ENCODE data around the gene XIAP.

Gene XIAP

GRCh38 chrX:123851079-123851478 is 8.8 kb upstream of the XIAP start:
- no peaks in the 10 kb centered on the region for H3K36me3 ChIP-seq (ENCODE audit: insufficient read depth, insufficient read length, low read length)
- no peak for DNase-seq (ENCODE audit: low read depth, low spot score)
- H3K27me3 ChIP-seq (ENCODE audit: insufficient read depth, insufficient read length), result no peaks in the 10 kb centered on the region
- H3K9ac ChIP-seq (ENCODE audit: insufficient read length, low read depth), result no peak overlapping the region
- no peak overlapping the region for H3K4me3 ChIP-seq (ENCODE audit: insufficient read length, low read depth)
- H3K9me3 ChIP-seq (ENCODE audit: insufficient read depth, low read length), result no peaks in the 10 kb centered on the region
- no peak for TF ChIP-seq ZNF274 (IDR thresholded peaks at IDR 0.05; ENCODE audit: low read depth, low read length)
- no peak for TF ChIP-seq YY1 (IDR thresholded peaks at IDR 0.05; ENCODE audit: insufficient read depth, insufficient read length)
- no peak for TF ChIP-seq SUZ12 (IDR thresholded peaks at IDR 0.05; ENCODE audit: extremely low read depth, insufficient read depth, insufficient read length)
- H3K4me1 ChIP-seq (ENCODE audit: insufficient read depth, insufficient read length), result no peaks in the 10 kb centered on the region

- Histone ChIP-seq H3K27me3 (ENCODE audit: insufficient read depth, insufficient read length) (no peaks in the 10 kb centered on the region), H3K36me3 (ENCODE audit: insufficient read depth, insufficient read length, low read length) (no peaks in the 10 kb centered on the region), H3K9ac (ENCODE audit: insufficient read length, low read depth) (no peak overlapping the region), H3K4me1 (ENCODE audit: insufficient read depth, insufficient read length) (no peaks in the 10 kb centered on the region), H3K9me3 (ENCODE audit: insufficient read depth, low read length) (no peaks in the 10 kb centered on the region), H3K4me3 (ENCODE audit: insufficient read length, low read depth) (no peak overlapping the region)
- TF ChIP-seq ZNF274 (IDR thresholded peaks at IDR 0.05; ENCODE audit: low read depth, low read length) (no peak), YY1 (IDR thresholded peaks at IDR 0.05; ENCODE audit: insufficient read depth, insufficient read length) (no peak), SUZ12 (IDR thresholded peaks at IDR 0.05; ENCODE audit: extremely low read depth, insufficient read depth, insufficient read length) (no peak)
- no peak for DNase-seq (ENCODE audit: low read depth, low spot score)
Observed at GRCh38 chrX:123854329-123854728, 5.5 kb upstream of the XIAP start.

GRCh38 chrX:123859409-123859845 is 426 bp upstream of the XIAP start:
- H3K27me3 ChIP-seq (ENCODE audit: insufficient read depth, insufficient read length), result no peaks in the 10 kb centered on the region
- no peak overlapping the region for H3K4me3 ChIP-seq (ENCODE audit: insufficient read length, low read depth)
- H3K36me3 ChIP-seq (ENCODE audit: insufficient read depth, insufficient read length, low read length), result no peaks in the 10 kb centered on the region
- no peaks in the 10 kb centered on the region for H3K9me3 ChIP-seq (ENCODE audit: insufficient read depth, low read length)
- TF ChIP-seq SUZ12 (IDR thresholded peaks at IDR 0.05; ENCODE audit: extremely low read depth, insufficient read depth, insufficient read length), result no peak
- TF ChIP-seq YY1 (IDR thresholded peaks at IDR 0.05; ENCODE audit: insufficient read depth, insufficient read length), result no peak
- TF ChIP-seq ZNF274 (IDR thresholded peaks at IDR 0.05; ENCODE audit: low read depth, low read length), result no peak
- peak; percentile 46 for DNase-seq (ENCODE audit: low read depth, low spot score)
- H3K4me1 ChIP-seq (ENCODE audit: insufficient read depth, insufficient read length), result no peaks in the 10 kb centered on the region
- H3K9ac ChIP-seq (ENCODE audit: insufficient read length, low read depth), result no peak overlapping the region

- no peaks in the 10 kb centered on the region for H3K4me1 ChIP-seq (ENCODE audit: insufficient read depth, insufficient read length)
- peak overlapping the region; percentile 70 for H3K9ac ChIP-seq (ENCODE audit: insufficient read length, low read depth)
- TF ChIP-seq SUZ12 (IDR thresholded peaks at IDR 0.05; ENCODE audit: extremely low read depth, insufficient read depth, insufficient read length) (no peak), ZNF274 (IDR thresholded peaks at IDR 0.05; ENCODE audit: low read depth, low read length) (no peak), YY1 (IDR thresholded peaks at IDR 0.05; ENCODE audit: insufficient read depth, insufficient read length) (no peak)
- no peaks in the 10 kb centered on the region for H3K9me3 ChIP-seq (ENCODE audit: insufficient read depth, low read length)
- DNase-seq (ENCODE audit: low read depth, low spot score), result no peak
- H3K4me3 ChIP-seq (ENCODE audit: insufficient read length, low read depth), result peak overlapping the region; percentile 45
- H3K36me3 ChIP-seq (ENCODE audit: insufficient read depth, insufficient read length, low read length), result no peaks in the 10 kb centered on the region
- H3K27me3 ChIP-seq (ENCODE audit: insufficient read depth, insufficient read length), result no peaks in the 10 kb centered on the region
Observed at GRCh38 chrX:123860983-123861382, 1.1 kb downstream of the XIAP start.

GRCh38 chrX:123869488-123869887 is 9.6 kb downstream of the XIAP start:
- Histone ChIP-seq H3K4me3 (ENCODE audit: insufficient read length, low read depth) (no peak overlapping the region), H3K27me3 (ENCODE audit: insufficient read depth, insufficient read length) (no peaks in the 10 kb centered on the region), H3K9ac (ENCODE audit: insufficient read length, low read depth) (no peak overlapping the region), H3K36me3 (ENCODE audit: insufficient read depth, insufficient read length, low read length) (no peaks in the 10 kb centered on the region), H3K4me1 (ENCODE audit: insufficient read depth, insufficient read length) (no peaks in the 10 kb centered on the region), H3K9me3 (ENCODE audit: insufficient read depth, low read length) (no peaks in the 10 kb centered on the region)
- no peak for DNase-seq (ENCODE audit: low read depth, low spot score)
- no peak for TF ChIP-seq YY1 (IDR thresholded peaks at IDR 0.05; ENCODE audit: insufficient read depth, insufficient read length)
- TF ChIP-seq ZNF274 (IDR thresholded peaks at IDR 0.05; ENCODE audit: low read depth, low read length), result no peak
- no peak for TF ChIP-seq SUZ12 (IDR thresholded peaks at IDR 0.05; ENCODE audit: extremely low read depth, insufficient read depth, insufficient read length)

- no peaks in the 10 kb centered on the region for H3K36me3 ChIP-seq (ENCODE audit: insufficient read depth, insufficient read length, low read length)
- no peaks in the 10 kb centered on the region for H3K9me3 ChIP-seq (ENCODE audit: insufficient read depth, low read length)
- no peaks in the 10 kb centered on the region for H3K27me3 ChIP-seq (ENCODE audit: insufficient read depth, insufficient read length)
- H3K9ac ChIP-seq (ENCODE audit: insufficient read length, low read depth), result no peak overlapping the region
- H3K4me3 ChIP-seq (ENCODE audit: insufficient read length, low read depth), result no peak overlapping the region
- H3K4me1 ChIP-seq (ENCODE audit: insufficient read depth, insufficient read length), result no peaks in the 10 kb centered on the region
- no peak for DNase-seq (ENCODE audit: low read depth, low spot score)
- no peak for TF ChIP-seq ZNF274 (IDR thresholded peaks at IDR 0.05; ENCODE audit: low read depth, low read length)
- no peak for TF ChIP-seq SUZ12 (IDR thresholded peaks at IDR 0.05; ENCODE audit: extremely low read depth, insufficient read depth, insufficient read length)
- TF ChIP-seq YY1 (IDR thresholded peaks at IDR 0.05; ENCODE audit: insufficient read depth, insufficient read length), result no peak
Observed at GRCh38 chrX:123871309-123871708, 11.5 kb downstream of the XIAP start.

- H3K9ac ChIP-seq (ENCODE audit: insufficient read length, low read depth), result no peak overlapping the region
- H3K9me3 ChIP-seq (ENCODE audit: insufficient read depth, low read length), result no peaks in the 10 kb centered on the region
- no peak overlapping the region for H3K4me3 ChIP-seq (ENCODE audit: insufficient read length, low read depth)
- no peaks in the 10 kb centered on the region for H3K27me3 ChIP-seq (ENCODE audit: insufficient read depth, insufficient read length)
- H3K36me3 ChIP-seq (ENCODE audit: insufficient read depth, insufficient read length, low read length), result no peaks in the 10 kb centered on the region
- DNase-seq (ENCODE audit: low read depth, low spot score), result no peak
- no peaks in the 10 kb centered on the region for H3K4me1 ChIP-seq (ENCODE audit: insufficient read depth, insufficient read length)
- no peak for TF ChIP-seq YY1 (IDR thresholded peaks at IDR 0.05; ENCODE audit: insufficient read depth, insufficient read length)
- no peak for TF ChIP-seq ZNF274 (IDR thresholded peaks at IDR 0.05; ENCODE audit: low read depth, low read length)
Observed at GRCh38 chrX:123873956-123874355, 14.1 kb downstream of the XIAP start.

GRCh38 chrX:123876177-123876576 is 16.3 kb downstream of the XIAP start:
- no peaks in the 10 kb centered on the region for H3K36me3 ChIP-seq (ENCODE audit: insufficient read depth, insufficient read length, low read length)

More at GRCh38 chrX:123876177-123876576, 16.3 kb downstream of the XIAP start:
- Histone ChIP-seq H3K4me3 (ENCODE audit: insufficient read length, low read depth) (no peak overlapping the region), H3K9ac (ENCODE audit: insufficient read length, low read depth) (no peak overlapping the region), H3K4me1 (ENCODE audit: insufficient read depth, insufficient read length) (no peaks in the 10 kb centered on the region), H3K9me3 (ENCODE audit: insufficient read depth, low read length) (no peaks in the 10 kb centered on the region), H3K27me3 (ENCODE audit: insufficient read depth, insufficient read length) (no peaks in the 10 kb centered on the region)
- no peak for TF ChIP-seq ZNF274 (IDR thresholded peaks at IDR 0.05; ENCODE audit: low read depth, low read length)
- TF ChIP-seq SUZ12 (IDR thresholded peaks at IDR 0.05; ENCODE audit: extremely low read depth, insufficient read depth, insufficient read length), result no peak
- no peak for TF ChIP-seq YY1 (IDR thresholded peaks at IDR 0.05; ENCODE audit: insufficient read depth, insufficient read length)
- no peak for DNase-seq (ENCODE audit: low read depth, low spot score)

Data from NT2/D1 (cell line).